ENCODE data around the gene TMEM163.

GRCh38 chr2:134630504-134631159, 88.2 kb downstream of the TMEM163 start:
- no peak for TF ChIP-seq POLR2A (IDR thresholded peaks at IDR 0.05)
- TF ChIP-seq CTCF (IDR thresholded peaks at IDR 0.05) = no peak
